H9 (cell line): ENCODE measurements around the gene KAZN. TPM values are rescaled to one million over a fixed set of nuclear protein-coding genes. Genes with fewer than 3 reads are reported as not detected.

Source experiments
- DNase-seq: peaks from one replicate; pipeline ENCODE4 v3.0.0-alpha.2; 2017
- H2AFZ ChIP-seq: one replicate; pipeline ENCODE4 v1.6.1; 2013; ENCODE audit warnings: mild to moderate bottlenecking, low read length, control low read depth, moderate library complexity
- H2AK5ac ChIP-seq: 2 replicates; pipeline ENCODE4 v1.6.1; 2013; ENCODE audit warnings: low read length, control low read depth, mixed read lengths; ENCODE audit not compliant: insufficient read length
- H2BK120ac ChIP-seq: one replicate; pipeline ENCODE4 v1.6.1; 2013; ENCODE audit warnings: low read depth, mild to moderate bottlenecking, low read length, control low read depth, inconsistent platforms; ENCODE audit not compliant: poor library complexity, severe bottlenecking
- H2BK12ac ChIP-seq: 2 replicates; pipeline ENCODE4 v1.6.1; 2013; ENCODE audit warnings: low read length, control low read depth, mixed read lengths, low read depth; ENCODE audit not compliant: insufficient read length
- H2BK15ac ChIP-seq: 2 replicates; pipeline ENCODE4 v1.6.1; 2013; ENCODE audit warnings: low read depth, low read length, control low read depth
- H2BK20ac ChIP-seq: one replicate; pipeline ENCODE4 v1.6.1; 2013; ENCODE audit warnings: low read depth, mild to moderate bottlenecking, low read length, control low read depth, inconsistent platforms; ENCODE audit not compliant: poor library complexity, severe bottlenecking
- H2BK5ac ChIP-seq: 2 replicates; pipeline ENCODE4 v1.6.1; 2013; ENCODE audit warnings: low read length, control low read depth, mixed read lengths; ENCODE audit not compliant: insufficient read length
- H3K14ac ChIP-seq: 2 replicates; pipeline ENCODE4 v1.6.1; 2013; ENCODE audit warnings: low read length, control low read depth; ENCODE audit not compliant: insufficient read depth
- H3K18ac ChIP-seq: 2 replicates; pipeline ENCODE4 v1.6.1; 2013; ENCODE audit warnings: low read depth, mild to moderate bottlenecking, mixed read lengths, low read length, control low read depth; ENCODE audit not compliant: insufficient read length
- H3K23ac ChIP-seq: 2 replicates; pipeline ENCODE4 v1.6.1; 2013; ENCODE audit warnings: low read length, control low read depth, mixed read lengths, low read depth; ENCODE audit not compliant: insufficient read length
- H3K23me2 ChIP-seq: 2 replicates; pipeline ENCODE4 v1.6.1; 2013; ENCODE audit warnings: low read depth, mild to moderate bottlenecking, mixed read lengths, low read length, control low read depth; ENCODE audit not compliant: insufficient read length, poor library complexity, severe bottlenecking
- H3K27ac ChIP-seq: 2 replicates; pipeline ENCODE4 v1.5.1; 2013; ENCODE audit warnings: low read length, control low read depth, mixed read lengths, low read depth; ENCODE audit not compliant: insufficient read length
- H3K27me3 ChIP-seq: 2 replicates; pipeline ENCODE4 v1.6.1; 2013; ENCODE audit warnings: low read length, control low read depth, inconsistent platforms; ENCODE audit not compliant: insufficient read depth
- H3K4ac ChIP-seq: 2 replicates; pipeline ENCODE4 v1.6.1; 2013; ENCODE audit warnings: low read depth, mild to moderate bottlenecking, control low read depth, inconsistent platforms, low read length, moderate library complexity
- H3K4me1 ChIP-seq: 2 replicates; pipeline ENCODE4 v1.6.1; 2013; ENCODE audit warnings: low read length, control low read depth, inconsistent platforms; ENCODE audit not compliant: insufficient read depth
- H3K4me2 ChIP-seq: 2 replicates; pipeline ENCODE4 v1.6.1; 2013; ENCODE audit warnings: low read length, control low read depth, mixed read lengths; ENCODE audit not compliant: insufficient read length, insufficient read depth
- H3K56ac ChIP-seq: 2 replicates; pipeline ENCODE4 v1.6.1; 2013; ENCODE audit warnings: low read depth, mild to moderate bottlenecking, mixed read lengths, low read length, control low read depth; ENCODE audit not compliant: insufficient read length
- H3K79me1 ChIP-seq: 2 replicates; pipeline ENCODE4 v1.6.1; 2013; ENCODE audit warnings: low read depth, mild to moderate bottlenecking, moderate library complexity, low read length, control low read depth, inconsistent platforms; ENCODE audit not compliant: insufficient read depth, poor library complexity, severe bottlenecking
- H3K79me2 ChIP-seq: 2 replicates; pipeline ENCODE4 v1.6.1; 2013; ENCODE audit warnings: low read length, control low read depth, inconsistent platforms; ENCODE audit not compliant: insufficient read depth
- H3K9ac ChIP-seq: 2 replicates; pipeline ENCODE4 v1.6.1; 2013; ENCODE audit warnings: low read length, control low read depth, mixed read lengths; ENCODE audit not compliant: insufficient read length; ENCODE audit errors: extremely low read depth
- H3K9me3 ChIP-seq: one replicate; pipeline ENCODE4 v1.6.1; 2013; ENCODE audit warnings: low read depth, low read length, inconsistent platforms; ENCODE audit not compliant: control insufficient read depth
- H3T11ph ChIP-seq: one replicate; pipeline ENCODE4 v1.6.1; 2013; ENCODE audit warnings: mild to moderate bottlenecking, low read length, control low read depth, inconsistent platforms
- H4K20me1 ChIP-seq: one replicate; pipeline ENCODE4 v1.6.1; 2013; ENCODE audit not compliant: control insufficient read depth, insufficient read length, insufficient read depth
- H4K5ac ChIP-seq: 2 replicates; pipeline ENCODE4 v1.6.1; 2013; ENCODE audit warnings: low read depth, mild to moderate bottlenecking, mixed read lengths, low read length, control low read depth; ENCODE audit not compliant: insufficient read length
- H4K8ac ChIP-seq: replicated peaks from 2 replicates; pipeline ENCODE4 v1.6.1; 2013; ENCODE audit warnings: low read length, control low read depth, mixed read lengths, low read depth; ENCODE audit not compliant: insufficient read length
- H4K91ac ChIP-seq: 2 replicates; pipeline ENCODE4 v1.6.1; 2013; ENCODE audit warnings: low read depth, mild to moderate bottlenecking, moderate library complexity, mixed read lengths, low read length, control low read depth; ENCODE audit not compliant: insufficient read length
- H3K27ac Mint-ChIP-seq, 3 experiments: 2 replicates in 2 of 3; 3 replicates in 1 of 3; pipeline ENCODE4 v1.8.0; 2020 to 2021; ENCODE audit warnings: mixed read lengths in 3 of 3, mild to moderate bottlenecking in 1 of 3, moderate library complexity in 1 of 3
- H3K27me3 Mint-ChIP-seq: 2 replicates; pipeline ENCODE4 v1.8.0; 2021; ENCODE audit warnings: low read depth, mild to moderate bottlenecking, moderate library complexity, mixed read lengths
- H3K36me3 Mint-ChIP-seq, 3 experiments: 2 replicates in 2 of 3; 3 replicates in 1 of 3; pipeline ENCODE4 v1.8.0; 2020 to 2021; ENCODE audit warnings: low read depth in 3 of 3, mixed read lengths in 3 of 3; ENCODE audit not compliant: insufficient read depth in 1 of 3
- H3K4me1 Mint-ChIP-seq, 2 experiments: 2 replicates each; pipeline ENCODE4 v1.8.0; 2020; ENCODE audit warnings: mixed read lengths in 2 of 2
- H3K4me3 Mint-ChIP-seq, 2 experiments: 2 replicates in 1 of 2; 3 replicates in 1 of 2; pipeline ENCODE4 v1.8.0; 2020 to 2021; ENCODE audit warnings: mild to moderate bottlenecking in 2 of 2, mixed read lengths in 2 of 2, moderate library complexity in 1 of 2
- H3K9me3 Mint-ChIP-seq, 2 experiments: 2 replicates in 1 of 2; 3 replicates in 1 of 2; pipeline ENCODE4 v1.8.0; 2020; ENCODE audit warnings: mild to moderate bottlenecking in 2 of 2, mixed read lengths in 2 of 2, moderate library complexity in 1 of 2
- CTCF ChIP-seq: fragments of 200-600 bp; sonication (generic); conservative IDR thresholded peaks from 3 replicates; pipeline ENCODE4 v1.8.0; 2021; ENCODE audit warnings: antibody characterized with exemption, mild to moderate bottlenecking
- WGBS: extraction: QIAGEN DNeasy Blood & Tissue Kit; methylation state at CpG from one replicate; pipeline ENCODE4 v1.1.7; 2013; ENCODE audit warnings: missing lambda C conversion rate, low lambda C conversion rate, mixed read lengths; ENCODE audit not compliant: insufficient read length; ENCODE audit errors: extremely low coverage; 5-methylcytosine and 5-hydroxymethylcytosine counted together
- total RNA-seq: library from RNA; stranded (reverse); gene quantifications from 2 replicates; pipeline ENCODE4 v1.2.1, GENCODE V29; 2021

KAZN gene
- total RNA-seq, 1 experiment from 2014 or later: 7.6 TPM

- WGBS: no CpG with 5 or more reads among the region's 9 CpGs
- Mint-ChIP-seq H3K9me3 (no peaks in the 10 kb centered on the region), H3K27me3 (peaks cover 4% of the 10 kb centered on the region; the same call in 1 of the 2 replicates), H3K36me3 (no peaks in the 10 kb centered on the region), H3K4me3 (no peak overlapping the region), H3K27ac (no peak overlapping the region), H3K4me1 (peaks cover 11 to 19% of the 10 kb centered on the region in 2 experiments)
- no peak overlapping the region for H2BK15ac ChIP-seq
- no peaks in the 10 kb centered on the region for H3K79me1 ChIP-seq
- H2AK5ac ChIP-seq: no peak overlapping the region
- no peak overlapping the region for H3T11ph ChIP-seq
- H3K4me1 ChIP-seq: no peaks in the 10 kb centered on the region
- H3K4ac ChIP-seq: no peak overlapping the region
- H2BK5ac ChIP-seq: no peak overlapping the region
- H4K8ac ChIP-seq: no peak overlapping the region
- no peaks in the 10 kb centered on the region for H3K27me3 ChIP-seq
- H3K56ac ChIP-seq: no peak overlapping the region
- no peaks in the 10 kb centered on the region for H3K79me2 ChIP-seq
- no peak overlapping the region for H3K18ac ChIP-seq
- no peak overlapping the region for H4K5ac ChIP-seq
- H2BK120ac ChIP-seq: no peak overlapping the region
- H4K91ac ChIP-seq: no peak overlapping the region
- H3K23ac ChIP-seq: no peak overlapping the region
- H3K9me3 ChIP-seq: no peaks in the 10 kb centered on the region
- H3K14ac ChIP-seq: no peak overlapping the region
- H2BK20ac ChIP-seq: no peak overlapping the region
- no peaks in the 10 kb centered on the region for H3K23me2 ChIP-seq
- no peak for DNase-seq
- no peak for TF ChIP-seq CTCF
- H3K9ac ChIP-seq: no peak overlapping the region
- no peak overlapping the region for H2BK12ac ChIP-seq
- no peak overlapping the region for H2AFZ ChIP-seq
- no peak overlapping the region for H3K27ac ChIP-seq
- H4K20me1 ChIP-seq: no peaks in the 10 kb centered on the region
- no peak overlapping the region for H3K4me2 ChIP-seq
These were observed 283.5 kb downstream of the KAZN start for GRCh38 chr1:14881775-14882672.
